Measurements from ENCODE around the gene C2.

- TF ChIP-seq POLR2AphosphoS5 (IDR thresholded peaks at IDR 0.05; ENCODE audit: low read depth, low read length) (no peak), RFX5 (IDR thresholded peaks at IDR 0.05; ENCODE audit: low read length) (no peak), CTCF (IDR thresholded peaks at IDR 0.05) (no peak), TAF1 (IDR thresholded peaks at IDR 0.05; ENCODE audit: borderline replicate concordance, low read depth, low read length) (no peak), REST (IDR thresholded peaks at IDR 0.05; ENCODE audit: low read depth, low read length) (no peak), SMC3 (IDR thresholded peaks at IDR 0.05; ENCODE audit: low read depth, low read length) (no peak), FOSL2 (IDR thresholded peaks at IDR 0.05; ENCODE audit: borderline replicate concordance, low read depth) (no peak)
These were observed 47.6 kb upstream of the C2 start for GRCh38 chr6:31879901-31880300.

Measured in SK-N-SH (cell line).